Measurements from ENCODE around the gene GRIN2A. TPM values are rescaled to one million over a fixed set of nuclear protein-coding genes. Genes with fewer than 3 reads are reported as not detected.

Gene GRIN2A
- total and polyA plus RNA-seq, 10 donors = under 0.01 to 0.10 (median 0.03) TPM; not detected in 7

GRCh38 chr16:9703731-9704130 is 478.5 kb downstream of the GRIN2A start:
- no peaks in the 10 kb centered on the region for H3K4me1 ChIP-seq
- no peak for DNase-seq
- H3K4me3 ChIP-seq = no peak overlapping the region
- WGBS, 5 donors = 82 to 94% (median 92%) methylated on average over 1 of the region's 1 CpG
- no peaks in the 10 kb centered on the region for H3K27me3 ChIP-seq (replicated peaks in 1 of 7)
- H3K27ac ChIP-seq = no peak overlapping the region
- TF ChIP-seq CTCF (IDR thresholded peaks at IDR 0.05 in 8 of 11, conservative IDR thresholded peaks at IDR 0.05 in 3 of 11) = no peak
- no peak for TF ChIP-seq POLR2AphosphoS5 (IDR thresholded peaks at IDR 0.05)
- no peak for TF ChIP-seq POLR2A (IDR thresholded peaks at IDR 0.05)
- no peaks in the 10 kb centered on the region for H3K9me3 ChIP-seq
- intact Hi-C loops (cut with DNase I; ENCODE audit: low total_unique reads) = no loop called here
- H3K36me3 ChIP-seq = no peaks in the 10 kb centered on the region

Small RNA genes lying within 50 kb of the gene (small RNA-seq; reads per million reads assigned to genes)
- gene RN7SL493P = 0 reads per million in 4 donors

Other genes starting within 250 kb of the GRIN2A start
- gene ATF7IP2, start 203.6 kb upstream of the GRIN2A start, total RNA-seq = 10 to 100 TPM; 26.2 to 45.4 (median 31.3) TPM
- gene ATF7IP2, start 203.6 kb upstream of the GRIN2A start, polyA plus RNA-seq = 10 to 100 TPM; 28.4 to 37.0 (median 36.7) TPM

Measured in spleen (tissue), 11 donors.